Prostate gland (tissue), 2 donors: Measurements from ENCODE around the gene RINL. TPM values are rescaled to one million over a fixed set of nuclear protein-coding genes. Genes with fewer than 3 reads are reported as not detected.

Source experiments
- DNase-seq: peaks from one replicate; pipeline ENCODE4 v3.0.0-alpha.2; 2019; ENCODE audit warnings: low spot score
- H3K27ac ChIP-seq, 2 donors: fragments of 200-600 bp; sonication (generic); 2 replicates each; pipeline ENCODE4 v1.5.1; 2017 to 2019
- H3K27me3 ChIP-seq: fragments of 200-600 bp; sonication (generic); replicated peaks from 2 replicates; pipeline ENCODE4 v1.5.1; 2019; ENCODE audit not compliant: insufficient read depth
- H3K36me3 ChIP-seq, 2 donors: fragments of 200-600 bp; sonication (generic); 1 replicate in 1 of 2; 2 replicates in 1 of 2; pipeline versions ENCODE4 v1.5.1 to v1.8.1; 2017 to 2019
- H3K4me1 ChIP-seq: fragments of 200-600 bp; sonication (generic); replicated peaks from 2 replicates; pipeline ENCODE4 v1.5.1; 2019
- H3K4me3 ChIP-seq, 2 donors: fragments of 200-600 bp; sonication (generic); 2 replicates each; pipeline ENCODE4 v1.5.1; 2017 to 2019
- H3K9me3 ChIP-seq: fragments of 200-600 bp; sonication (generic); 2 replicates; pipeline ENCODE4 v1.5.1; 2017
- POLR2A ChIP-seq: fragments of 450-650 bp; IDR thresholded peaks from one replicate; pipeline ENCODE4 v1.6.1; 2016; ENCODE audit warnings: antibody characterized with exemption, mild to moderate bottlenecking
- POLR2AphosphoS5 ChIP-seq: sonication (generic); formaldehyde crosslinking; IDR thresholded peaks from one replicate; pipeline ENCODE4 v1.6.1; 2017; ENCODE audit warnings: antibody characterized with exemption
- WGBS: methylation state at CpG from one replicate; pipeline ENCODE4 v1.1.5; 2018; 5-methylcytosine and 5-hydroxymethylcytosine counted together
- intact Hi-C: fragments of 100-400 bp; cut with DNase I; formaldehyde crosslinking; loops from one replicate; pipeline ENCODE4 v1.14.2; 2022
- total RNA-seq, 2 donors: library from RNA; depleted of rRNA; stranded (reverse); fragments of >200 nt; gene quantifications; one replicate each; pipeline ENCODE4 v1.1.0, GENCODE V29; 2016
- TF ChIP-seq, protein P1 (sequence below), 4 experiments: fragments of 200-600 bp in 2 of 4; fragments of 450-650 bp in 2 of 4; sonication (generic) in 2 of 4; IDR thresholded peaks; 1 replicate in 3 of 4; 2 replicates in 1 of 4; pipeline ENCODE4 v1.5.1; 2016 to 2019; ENCODE audit warnings: antibody characterized with exemption in 4 of 4, mild to moderate bottlenecking in 2 of 4, moderate library complexity in 2 of 4

RINL gene
- total RNA-seq, 2 donors from 2014 or later = 3.1 to 10.2 TPM

- DNase-seq = no peak
- TF ChIP-seq POLR2AphosphoS5 = no peak
- TF ChIP-seq, protein P1, sequence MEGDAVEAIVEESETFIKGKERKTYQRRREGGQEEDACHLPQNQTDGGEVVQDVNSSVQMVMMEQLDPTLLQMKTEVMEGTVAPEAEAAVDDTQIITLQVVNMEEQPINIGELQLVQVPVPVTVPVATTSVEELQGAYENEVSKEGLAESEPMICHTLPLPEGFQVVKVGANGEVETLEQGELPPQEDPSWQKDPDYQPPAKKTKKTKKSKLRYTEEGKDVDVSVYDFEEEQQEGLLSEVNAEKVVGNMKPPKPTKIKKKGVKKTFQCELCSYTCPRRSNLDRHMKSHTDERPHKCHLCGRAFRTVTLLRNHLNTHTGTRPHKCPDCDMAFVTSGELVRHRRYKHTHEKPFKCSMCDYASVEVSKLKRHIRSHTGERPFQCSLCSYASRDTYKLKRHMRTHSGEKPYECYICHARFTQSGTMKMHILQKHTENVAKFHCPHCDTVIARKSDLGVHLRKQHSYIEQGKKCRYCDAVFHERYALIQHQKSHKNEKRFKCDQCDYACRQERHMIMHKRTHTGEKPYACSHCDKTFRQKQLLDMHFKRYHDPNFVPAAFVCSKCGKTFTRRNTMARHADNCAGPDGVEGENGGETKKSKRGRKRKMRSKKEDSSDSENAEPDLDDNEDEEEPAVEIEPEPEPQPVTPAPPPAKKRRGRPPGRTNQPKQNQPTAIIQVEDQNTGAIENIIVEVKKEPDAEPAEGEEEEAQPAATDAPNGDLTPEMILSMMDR (IDR thresholded peaks at IDR 0.05) = no peak
- no peak for TF ChIP-seq POLR2A
- Histone ChIP-seq H3K4me3 (no peak overlapping the region), H3K27me3 (no peaks in the 10 kb centered on the region), H3K36me3 (no peaks in the 10 kb centered on the region), H3K27ac (peak overlapping the region in 1 of 2 donors; percentile 98), H3K4me1 (peaks cover 6% of the 10 kb centered on the region), H3K9me3 (no peaks in the 10 kb centered on the region)
- WGBS = 90% methylated on average over 17 of the region's 17 CpGs
- intact Hi-C loops = loop anchor here (5.0 kb wide), 2 partner anchors 44 to 206 kb away; partner anchors contain the start of genes ACTN4, NFKBIB and SIRT2
Measured at GRCh38 chr19:38853214-38853613, 24.9 kb downstream of the RINL start.

DNA sequence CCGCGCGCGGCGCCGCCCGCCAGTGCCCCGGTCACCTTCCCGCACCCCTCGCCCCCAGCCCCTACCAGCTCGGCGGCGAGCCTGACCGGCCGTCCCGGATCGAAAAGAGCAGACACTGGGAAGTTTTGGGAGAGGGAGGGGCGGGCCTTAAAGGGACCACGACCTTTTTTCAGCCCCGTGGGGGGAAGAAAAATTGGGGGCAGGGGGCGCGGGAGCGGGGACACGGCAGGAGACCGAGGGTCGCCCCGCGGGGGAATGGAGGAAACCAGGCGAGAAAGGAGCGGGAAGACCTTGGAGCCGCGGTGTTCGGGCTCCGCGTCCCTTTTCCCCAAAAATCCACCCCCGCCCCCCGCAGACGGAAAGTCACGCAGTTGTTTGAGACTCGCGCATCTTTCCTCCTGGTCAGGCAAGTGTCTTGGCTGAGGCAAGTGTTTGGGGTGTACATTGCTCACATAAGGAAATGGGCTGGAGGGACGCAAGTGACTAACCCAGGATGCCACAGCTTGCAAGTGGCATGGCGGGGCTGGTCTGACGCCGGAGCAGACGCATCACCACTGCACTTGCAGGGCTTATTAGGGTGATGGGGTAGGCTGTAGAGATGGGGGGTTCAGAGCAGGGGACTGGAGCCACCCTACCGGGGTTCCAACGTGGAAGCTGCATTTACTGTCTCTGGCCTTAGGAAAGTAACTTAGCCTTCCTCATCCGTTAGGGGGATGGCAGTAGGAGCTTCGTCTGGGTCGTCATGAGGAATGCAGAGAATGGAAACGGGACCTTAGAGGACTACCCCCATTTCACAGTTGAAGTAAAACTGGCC, 25.6 kb downstream of the RINL start:
- peak overlapping the region; percentile 95 to 98 for H3K27ac ChIP-seq
- TF ChIP-seq, protein P1 (IDR thresholded peaks at IDR 0.05) = no peak
- TF ChIP-seq POLR2A (peak; percentile 15), POLR2AphosphoS5 (no peak)
- intact Hi-C loops = loop anchor here (5.0 kb wide), 2 partner anchors 45 to 205 kb away; partner anchors contain the start of genes ACTN4, NFKBIB and SIRT2
- DNase-seq = peak; percentile 44
- peak overlapping the region; percentile 64 to 80 for H3K4me3 ChIP-seq
- 1% methylated on average over 42 of the region's 52 CpGs for WGBS
- H3K4me1 ChIP-seq = peaks cover 12% of the 10 kb centered on the region
- no peaks in the 10 kb centered on the region for H3K9me3 ChIP-seq
- H3K27me3 ChIP-seq = no peaks in the 10 kb centered on the region
- H3K36me3 ChIP-seq = no peaks in the 10 kb centered on the region

- intact Hi-C loops = loop anchor here (5.0 kb wide), 2 partner anchors 46 to 204 kb away; partner anchors contain the start of genes ACTN4, NFKBIB and SIRT2
- Histone ChIP-seq H3K27ac (peak overlapping the region; percentile 95 to 98), H3K4me1 (peaks cover 14% of the 10 kb centered on the region), H3K4me3 (peak overlapping the region; percentile 64 to 80), H3K36me3 (peaks cover 0 to 5% of the 10 kb centered on the region in 2 donors), H3K9me3 (no peaks in the 10 kb centered on the region), H3K27me3 (no peaks in the 10 kb centered on the region)
- TF ChIP-seq POLR2A = peak; percentile 91
- peak; percentile 98 for TF ChIP-seq POLR2AphosphoS5
- TF ChIP-seq, protein P1 (IDR thresholded peaks at IDR 0.05) = no peak
- DNase-seq = peak; percentile 96
- 0% methylated on average over 29 of the region's 67 CpGs for WGBS
Measured at GRCh38 chr19:38851622-38852230, 26.3 kb downstream of the RINL start.

DNA sequence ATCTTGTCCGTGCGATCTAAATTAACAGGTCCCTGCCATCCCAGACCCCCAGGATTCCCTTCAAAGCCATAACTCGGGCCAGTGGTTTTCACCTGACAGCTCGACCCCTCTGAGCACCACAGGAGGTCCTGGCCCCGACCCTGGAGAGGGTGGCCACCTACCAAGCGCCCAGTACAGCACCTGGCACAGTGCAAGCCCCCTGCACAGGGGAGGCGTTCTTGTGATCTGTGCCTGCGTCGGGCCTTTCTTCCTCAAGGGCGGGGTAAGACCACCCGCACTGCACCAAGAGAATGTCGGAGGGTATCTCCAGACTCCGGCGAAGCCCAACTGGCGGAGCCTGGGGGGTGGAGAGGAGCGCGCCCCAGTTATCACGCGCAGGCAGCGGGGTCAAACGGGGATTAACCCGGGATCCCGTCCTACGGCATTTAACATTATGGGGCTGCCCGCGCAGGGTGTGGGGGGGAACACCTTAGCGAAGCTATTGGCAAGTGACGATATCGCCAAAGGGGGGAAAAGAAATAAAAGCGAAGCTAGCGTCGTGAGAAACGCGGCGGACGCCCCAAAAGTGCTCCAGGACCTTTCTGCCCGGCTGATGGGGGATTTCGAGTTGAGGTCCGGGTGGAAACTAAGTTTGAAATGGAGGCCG, 27.0 kb downstream of the RINL start:
- no peak for TF ChIP-seq POLR2A
- TF ChIP-seq, protein P1 (IDR thresholded peaks at IDR 0.05) = no peak
- no peak for TF ChIP-seq POLR2AphosphoS5
- peak overlapping the region; percentile 64 to 80 for H3K4me3 ChIP-seq
- no peaks in the 10 kb centered on the region for H3K27me3 ChIP-seq
- 1% methylated on average over 40 of the region's 40 CpGs for WGBS
- H3K9me3 ChIP-seq = no peaks in the 10 kb centered on the region
- DNase-seq = no peak
- intact Hi-C loops = loop anchor here (5.0 kb wide), 2 partner anchors 46 to 204 kb away; partner anchors contain the start of genes ACTN4, NFKBIB and SIRT2
- peak overlapping the region; percentile 95 to 98 for H3K27ac ChIP-seq
- peaks cover 14% of the 10 kb centered on the region for H3K4me1 ChIP-seq
- H3K36me3 ChIP-seq = peaks cover 4 to 11% of the 10 kb centered on the region in 2 donors
